ENCODE measurements around the gene CHCHD6. TPM values are rescaled to one million over a fixed set of nuclear protein-coding genes. Genes with fewer than 3 reads are reported as not detected.

CHCHD6 gene
- total RNA-seq, 1 donor from 2014 or later = 17.6 TPM

DNA sequence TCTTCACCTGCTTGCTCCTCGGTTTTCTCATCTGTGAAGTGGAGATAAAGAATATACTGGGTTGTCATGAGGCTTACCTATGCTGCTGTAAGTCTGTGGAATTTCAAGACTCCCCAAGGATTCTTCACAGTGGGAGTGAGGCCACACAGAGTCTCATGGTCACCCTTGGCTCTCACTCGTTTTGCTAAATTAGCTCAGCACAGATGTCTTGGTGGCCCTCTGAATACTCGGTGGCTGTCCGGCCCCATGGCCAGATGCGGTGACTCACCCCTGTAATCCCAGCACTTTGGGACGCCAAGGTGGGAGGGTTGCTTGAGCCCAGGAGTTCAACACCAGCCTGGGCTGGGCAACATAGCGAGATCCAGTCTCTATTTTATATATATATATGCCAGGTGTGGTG is 5.0 kb upstream of the CHCHD6 start:
- no peak for DNase-seq (ENCODE audit: extremely low read depth, low read depth, low spot score)

DNA sequence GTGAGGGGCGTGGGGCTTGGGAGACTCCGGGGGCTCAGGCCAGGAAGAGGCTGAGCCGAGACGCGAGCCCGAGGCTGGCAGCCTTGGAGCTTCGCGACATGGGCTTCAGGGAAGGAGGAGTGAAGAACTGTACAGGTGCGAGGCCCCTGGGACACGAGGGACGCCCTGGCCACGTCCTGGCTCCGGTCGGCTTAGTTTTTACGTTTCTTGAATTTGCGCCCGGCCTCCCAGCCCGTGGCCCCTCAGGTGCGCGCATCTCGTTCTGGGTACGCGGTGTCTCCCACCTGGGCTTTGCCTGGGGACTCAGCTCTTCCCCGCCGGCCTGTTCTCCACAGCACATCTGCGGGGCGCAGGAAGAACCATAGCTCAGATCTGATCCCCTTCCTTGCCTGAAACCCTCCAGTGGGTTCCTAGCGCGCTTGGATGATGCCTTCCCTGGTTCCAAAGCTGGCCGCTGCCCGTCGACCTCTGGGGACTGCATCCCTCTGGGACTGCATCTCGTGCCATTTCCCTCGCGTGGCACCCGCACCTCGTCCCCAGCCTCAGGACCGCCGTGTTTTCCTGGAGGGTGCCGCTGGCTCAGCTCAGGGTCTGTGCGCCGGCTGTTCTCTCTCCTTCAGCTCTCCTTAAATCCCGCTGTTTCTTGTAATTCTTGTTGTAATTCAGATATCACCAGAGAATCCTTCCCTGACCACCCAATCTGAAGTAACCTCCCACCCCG is 614 bp downstream of the CHCHD6 start:
- DNase-seq (ENCODE audit: extremely low read depth, low read depth, low spot score) = no peak

DNA sequence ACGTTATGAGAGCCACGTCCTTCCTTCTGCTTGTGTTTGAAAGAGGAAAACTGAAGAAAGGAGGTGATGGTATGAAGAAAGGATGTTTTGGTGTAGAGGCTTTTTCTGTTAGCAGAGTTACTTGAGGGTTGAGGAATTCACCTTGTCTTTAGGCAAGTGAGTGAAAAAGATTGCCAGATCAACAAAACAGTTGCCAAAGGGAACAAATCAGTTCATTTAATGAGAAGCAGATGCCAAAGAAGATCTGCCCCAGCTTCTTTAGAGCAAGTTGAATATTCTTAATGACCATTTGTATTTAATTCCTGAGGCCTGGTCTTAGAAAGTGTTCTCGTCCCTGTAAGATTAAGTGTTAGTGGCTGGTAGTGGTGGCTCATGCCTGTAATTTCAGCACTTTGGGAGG is 2.6 kb downstream of the CHCHD6 start:
- no peak for DNase-seq (ENCODE audit: extremely low read depth, low read depth, low spot score)

DNA sequence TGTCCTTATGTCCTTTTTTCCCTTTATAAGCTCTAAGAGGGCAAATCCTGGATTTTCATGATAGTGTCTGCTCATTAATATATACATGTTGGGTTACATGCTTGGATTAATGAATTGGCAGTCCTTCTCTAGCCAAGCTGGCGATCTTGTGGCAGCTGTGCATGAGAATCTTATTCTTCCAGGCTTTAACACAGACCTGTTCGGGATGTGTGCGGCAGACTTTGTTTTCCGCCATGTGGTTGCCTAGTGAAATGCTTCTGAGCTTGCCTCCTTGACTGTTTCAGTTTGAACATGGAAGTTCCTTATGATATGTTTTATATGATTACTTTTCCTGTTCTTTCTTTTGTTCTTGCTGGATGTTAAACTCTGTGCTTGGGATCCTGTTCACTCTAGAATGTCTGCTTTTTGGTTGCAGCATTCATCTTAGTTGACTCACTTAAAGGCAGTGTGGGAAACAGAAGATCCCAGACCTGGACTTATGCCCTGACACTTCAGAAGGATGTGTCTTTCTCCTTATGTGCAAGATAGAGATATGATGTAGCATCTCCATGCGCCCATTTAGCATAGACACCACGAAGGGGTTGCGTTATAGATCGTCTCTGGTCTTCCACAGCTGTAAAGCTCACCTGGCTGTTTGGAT is 7.2 kb downstream of the CHCHD6 start:
- no peak for DNase-seq (ENCODE audit: extremely low read depth, low read depth, low spot score)

DNA sequence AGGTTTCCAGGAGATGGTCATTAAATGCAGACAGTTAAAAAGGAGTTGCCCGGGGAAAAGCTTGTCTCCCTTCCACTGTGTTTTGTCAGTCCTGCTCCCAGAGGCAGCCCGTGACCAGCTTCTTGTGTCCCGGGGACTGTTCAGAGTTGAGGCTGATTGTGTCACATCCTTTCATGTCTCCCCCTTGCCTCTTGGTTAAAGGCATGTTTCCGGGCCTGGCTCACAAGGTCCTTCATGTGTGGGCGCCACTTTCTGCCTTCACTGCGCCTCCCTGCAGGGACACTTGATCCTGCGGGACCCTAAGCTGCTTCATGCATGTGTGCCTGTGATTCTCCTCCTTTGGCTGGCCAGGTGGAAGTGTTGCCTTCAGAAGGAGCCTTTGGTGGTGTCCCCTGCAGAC is 9.2 kb downstream of the CHCHD6 start:
- no peak for DNase-seq (ENCODE audit: extremely low read depth, low read depth, low spot score)

DNA sequence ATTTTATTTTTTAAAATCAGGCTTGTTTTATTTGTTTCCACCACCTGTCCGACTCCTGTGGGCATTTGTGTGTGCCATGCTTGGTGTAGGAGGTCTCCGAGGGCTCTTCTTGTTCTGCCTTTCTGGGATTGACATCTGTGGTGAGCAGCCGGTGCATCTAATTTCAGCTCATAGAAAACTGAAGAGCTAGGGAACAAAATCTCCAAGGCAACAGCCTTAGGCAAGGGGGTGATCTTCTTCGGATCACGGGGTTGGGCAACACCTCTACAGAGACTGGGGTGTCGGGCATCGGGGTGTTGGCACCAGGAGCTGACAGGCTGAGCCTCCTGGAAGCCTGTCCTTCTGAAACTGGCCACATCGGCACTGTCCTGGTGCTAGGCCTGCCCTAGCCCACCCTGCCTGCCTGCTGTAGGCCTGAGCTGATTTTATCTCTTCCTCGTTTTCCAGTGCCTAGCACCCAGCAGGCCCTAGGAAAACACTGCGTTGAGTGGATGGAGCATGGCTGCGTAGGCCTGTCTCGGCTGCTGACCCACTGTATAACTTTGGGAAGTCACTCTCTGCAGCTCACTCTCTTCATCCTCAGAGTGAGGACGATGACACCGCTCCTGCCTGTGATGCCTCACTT is 10.3 kb downstream of the CHCHD6 start:
- no peak for DNase-seq (ENCODE audit: extremely low read depth, low read depth, low spot score)

DNA sequence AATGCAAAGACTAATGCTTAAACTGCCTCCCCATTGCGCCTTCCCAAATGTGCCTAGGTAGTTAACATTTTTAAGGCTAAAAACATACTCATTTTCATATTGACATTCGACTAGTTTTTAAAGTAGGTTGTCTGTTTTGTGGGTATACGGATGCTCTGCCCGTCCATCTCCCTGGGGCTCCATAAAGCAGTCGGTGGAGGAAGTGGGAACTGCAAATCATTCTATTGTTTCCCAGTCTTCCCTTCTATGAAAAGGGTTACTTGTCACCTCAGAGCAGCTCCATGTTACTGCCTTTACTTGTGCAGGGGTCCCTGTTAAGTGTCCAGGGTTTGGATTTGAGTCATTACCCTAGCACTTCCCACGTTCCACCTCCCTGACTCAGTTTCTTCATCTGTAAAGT is 10.9 kb downstream of the CHCHD6 start:
- no peak for DNase-seq (ENCODE audit: extremely low read depth, low read depth, low spot score)

DNA sequence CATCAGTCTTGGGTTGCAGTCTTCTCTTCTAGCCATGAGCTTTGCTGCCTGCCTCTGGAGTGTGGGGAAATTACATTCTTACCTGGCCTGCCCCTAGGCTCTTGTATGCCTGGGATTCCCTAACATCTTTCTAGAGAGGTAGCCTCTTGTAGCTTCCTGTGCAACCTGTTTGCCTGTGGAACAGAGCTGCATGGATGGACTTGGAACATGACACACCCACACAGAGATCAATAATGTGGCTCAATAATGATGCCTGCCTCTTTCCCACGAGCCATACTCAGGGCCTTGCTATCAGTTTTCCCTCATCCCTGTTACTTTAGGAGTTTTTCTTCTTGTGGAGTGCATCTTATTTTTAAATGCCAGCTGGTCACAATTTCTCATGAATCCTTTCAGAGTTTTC is 11.4 kb downstream of the CHCHD6 start:
- no peak for DNase-seq (ENCODE audit: extremely low read depth, low read depth, low spot score)

DNA sequence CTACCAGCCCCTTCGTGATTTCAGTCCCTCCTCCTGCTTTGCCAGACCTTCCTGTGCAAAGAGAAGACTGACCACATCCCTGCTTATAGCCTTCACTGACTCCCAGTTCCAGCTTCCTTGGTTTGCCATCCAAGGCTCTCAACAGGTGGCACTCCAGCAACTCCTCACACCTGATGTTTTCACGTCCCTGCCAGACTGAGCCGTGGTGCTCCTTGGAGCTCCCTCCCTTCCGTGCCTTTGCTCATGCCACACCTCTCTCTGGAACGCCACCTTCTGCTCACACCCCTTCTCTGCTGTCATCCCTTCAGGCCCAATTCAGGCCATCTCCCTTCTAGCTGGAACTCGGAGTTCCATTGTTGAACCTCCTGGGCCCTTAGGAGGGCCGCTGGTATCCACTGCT is 12.0 kb downstream of the CHCHD6 start:
- no peak for DNase-seq (ENCODE audit: extremely low read depth, low read depth, low spot score)

DNA sequence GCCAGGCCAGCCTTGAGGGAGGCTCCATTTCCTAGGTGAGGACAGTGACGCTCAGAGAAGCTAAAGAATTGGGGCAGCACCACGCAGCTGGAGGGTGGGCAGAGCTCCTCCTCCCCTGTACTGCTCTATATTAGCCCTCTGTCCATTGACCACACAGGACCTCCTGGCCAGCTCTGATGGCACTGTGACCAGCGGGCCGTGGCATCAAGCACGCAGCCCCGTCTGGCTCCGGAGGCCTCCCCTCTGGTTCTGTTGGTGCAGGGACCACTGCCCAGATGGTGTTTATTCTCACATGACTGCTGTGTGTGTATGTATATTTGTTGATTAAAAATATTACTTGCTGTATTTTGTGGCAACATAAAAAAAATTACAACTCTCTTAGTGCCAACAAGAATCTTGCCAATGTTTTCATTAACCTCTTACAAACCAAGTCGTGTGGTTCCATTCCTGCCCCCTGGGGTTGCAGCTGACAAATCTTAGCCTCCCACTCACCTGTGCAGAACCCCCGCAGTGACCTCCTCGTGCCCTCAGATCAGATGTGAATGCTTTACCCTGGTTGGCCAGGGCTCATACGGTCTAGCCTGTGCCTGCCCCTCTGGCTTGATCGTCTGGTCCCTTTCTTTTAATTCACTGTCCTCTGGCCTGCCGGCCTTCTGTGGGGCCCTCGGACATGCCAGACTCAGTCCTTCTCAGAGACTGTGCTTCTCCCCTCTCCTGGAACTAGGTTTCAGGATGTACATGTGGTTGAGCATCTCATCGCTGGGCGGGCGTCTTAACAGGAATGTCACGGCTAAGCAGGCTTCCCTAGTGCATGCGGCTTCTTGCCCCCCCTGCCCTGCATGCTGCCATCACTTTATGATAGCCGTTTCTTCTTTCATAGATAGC is 14.8 kb downstream of the CHCHD6 start:
- DNase-seq (ENCODE audit: extremely low read depth, low read depth, low spot score) = no peak

DNA sequence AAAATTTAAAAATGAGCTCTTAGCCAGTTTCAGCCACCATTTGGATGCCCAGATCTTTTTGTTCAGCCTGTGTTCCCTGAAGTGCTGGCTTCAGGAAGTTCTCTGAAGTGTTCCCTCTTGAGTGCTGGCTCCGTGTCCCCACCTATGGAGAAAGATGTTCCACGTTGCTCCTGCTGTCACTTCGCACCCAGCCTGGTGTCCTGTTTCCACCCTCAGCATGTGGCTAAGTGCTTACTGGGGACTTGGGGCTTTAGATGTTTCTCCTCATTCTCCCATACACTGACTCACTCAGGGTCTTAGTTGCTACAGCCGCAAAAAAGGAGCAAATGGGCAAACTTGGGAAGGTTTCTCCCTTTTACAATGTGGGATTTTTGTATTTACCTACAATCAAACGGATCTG is 16.6 kb downstream of the CHCHD6 start:
- DNase-seq (ENCODE audit: extremely low read depth, low read depth, low spot score) = no peak

DNA sequence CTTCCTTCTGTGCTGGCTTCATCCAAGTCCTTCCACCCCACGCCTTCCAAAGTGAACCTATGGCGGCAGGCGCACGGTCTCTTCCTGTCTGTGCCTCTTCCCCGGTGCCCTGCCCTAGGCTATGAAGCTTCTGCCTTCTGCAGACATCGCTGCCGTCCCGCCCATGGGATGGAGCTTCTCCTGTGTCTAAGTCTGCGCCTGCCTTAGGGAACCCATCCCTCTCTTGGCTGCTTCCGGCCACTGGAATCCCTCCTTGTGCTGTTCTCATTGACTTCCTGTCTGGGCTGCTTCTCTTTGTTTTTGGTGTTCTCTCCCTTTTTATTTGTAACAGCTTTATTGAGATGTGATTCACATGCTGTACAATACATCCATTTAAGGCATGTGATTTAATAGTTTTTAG is 17.2 kb downstream of the CHCHD6 start:
- no peak for DNase-seq (ENCODE audit: extremely low read depth, low read depth, low spot score)

DNA sequence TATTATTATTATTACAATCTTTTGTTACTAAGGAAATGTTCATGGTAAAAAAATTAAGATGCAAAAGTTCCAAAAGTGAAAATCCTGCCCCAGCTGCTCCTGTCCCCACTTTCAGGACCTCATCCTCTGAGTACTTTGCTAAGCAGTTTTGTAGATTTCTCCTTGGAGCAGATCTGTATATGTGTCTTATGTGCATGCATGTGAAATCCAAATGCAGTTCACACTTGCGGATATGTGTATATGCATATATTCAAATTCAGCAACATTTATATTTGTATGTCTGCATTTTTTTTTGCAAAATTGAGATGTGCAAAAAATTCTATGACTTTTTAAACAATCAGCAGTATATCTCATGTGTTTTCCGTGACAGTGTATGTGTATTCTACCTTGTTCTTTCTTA is 19.2 kb downstream of the CHCHD6 start:
- no peak for DNase-seq (ENCODE audit: extremely low read depth, low read depth, low spot score)

DNA sequence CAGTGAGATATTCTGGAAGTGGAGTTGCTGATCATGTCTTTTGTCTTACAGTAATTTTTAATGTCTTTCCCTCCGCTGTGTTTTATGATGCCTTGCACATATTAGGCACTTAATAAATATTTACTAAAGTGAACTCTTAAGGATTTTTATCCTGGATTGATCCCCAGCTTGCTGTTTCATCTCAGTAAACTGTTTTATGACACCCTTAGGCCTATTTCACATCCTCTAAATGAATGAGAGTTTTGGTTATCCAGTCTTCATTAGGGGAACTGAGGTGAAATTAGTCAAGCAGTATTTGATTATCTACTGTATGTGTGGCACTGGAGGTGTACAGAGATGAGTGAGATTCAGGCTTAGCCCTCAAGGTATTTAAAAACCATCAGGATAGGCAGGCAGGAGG is 19.8 kb downstream of the CHCHD6 start:
- no peak for DNase-seq (ENCODE audit: extremely low read depth, low read depth, low spot score)

DNA sequence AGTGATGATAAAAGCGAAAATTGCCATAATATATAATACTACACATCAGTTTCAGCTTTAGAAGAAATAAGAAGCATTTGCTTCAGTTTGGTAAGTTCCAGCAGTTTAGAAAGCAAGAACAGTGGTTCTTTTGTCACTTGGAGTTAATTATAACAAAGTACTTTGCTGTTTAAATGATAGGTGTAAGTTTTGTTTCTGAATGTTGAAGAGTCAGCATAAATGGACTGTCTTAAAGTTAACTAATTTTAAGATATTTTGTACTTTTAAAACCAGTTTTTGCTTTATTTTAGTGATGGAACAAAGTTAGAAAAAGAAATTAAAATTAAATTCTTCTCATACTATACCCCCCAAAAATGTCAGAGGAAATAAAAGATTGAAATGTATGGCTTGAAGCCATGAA is 24.6 kb downstream of the CHCHD6 start:
- no peak for DNase-seq (ENCODE audit: extremely low read depth, low read depth, low spot score)

DNA sequence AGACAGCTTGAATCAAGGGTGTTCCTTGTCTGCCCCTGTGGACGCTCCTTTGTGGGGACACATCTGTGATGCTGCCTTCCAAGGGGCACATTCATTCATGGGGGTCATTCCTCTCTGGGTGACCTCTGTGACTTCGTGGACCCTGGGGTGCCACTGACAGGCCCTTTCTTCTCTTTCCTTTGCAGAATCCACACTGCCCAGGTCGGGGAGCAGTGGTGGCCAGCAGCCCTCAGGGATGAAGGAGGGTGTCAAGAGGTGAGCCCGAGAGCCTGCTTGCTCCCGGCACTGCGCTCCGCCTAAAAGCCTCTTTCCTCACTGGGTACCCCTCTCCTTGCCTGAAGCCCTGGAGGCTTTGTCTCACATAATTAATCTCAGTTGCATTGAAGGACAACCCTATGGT is 26.3 kb downstream of the CHCHD6 start:
- DNase-seq (ENCODE audit: extremely low read depth, low read depth, low spot score) = no peak

DNA sequence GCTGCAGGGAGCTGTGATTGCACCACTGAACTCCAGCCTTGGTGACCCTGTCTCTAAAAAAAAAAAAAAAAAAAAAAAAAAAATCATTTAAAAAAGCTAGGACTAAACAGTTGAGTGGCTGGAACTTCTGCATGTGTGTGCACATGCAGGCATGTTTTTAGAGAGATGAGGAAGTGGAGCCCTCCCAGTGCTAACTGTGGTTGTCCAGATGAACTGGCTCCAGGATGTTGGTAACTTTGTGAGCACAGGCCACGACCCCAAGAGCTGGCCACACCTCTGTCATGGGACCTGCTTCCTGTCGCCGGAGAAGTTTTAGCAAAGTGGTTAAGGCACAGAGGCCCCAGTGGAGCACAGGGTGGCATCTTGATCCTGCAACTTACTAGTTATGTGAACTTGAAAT is 27.0 kb downstream of the CHCHD6 start:
- no peak for DNase-seq (ENCODE audit: extremely low read depth, low read depth, low spot score)

DNA sequence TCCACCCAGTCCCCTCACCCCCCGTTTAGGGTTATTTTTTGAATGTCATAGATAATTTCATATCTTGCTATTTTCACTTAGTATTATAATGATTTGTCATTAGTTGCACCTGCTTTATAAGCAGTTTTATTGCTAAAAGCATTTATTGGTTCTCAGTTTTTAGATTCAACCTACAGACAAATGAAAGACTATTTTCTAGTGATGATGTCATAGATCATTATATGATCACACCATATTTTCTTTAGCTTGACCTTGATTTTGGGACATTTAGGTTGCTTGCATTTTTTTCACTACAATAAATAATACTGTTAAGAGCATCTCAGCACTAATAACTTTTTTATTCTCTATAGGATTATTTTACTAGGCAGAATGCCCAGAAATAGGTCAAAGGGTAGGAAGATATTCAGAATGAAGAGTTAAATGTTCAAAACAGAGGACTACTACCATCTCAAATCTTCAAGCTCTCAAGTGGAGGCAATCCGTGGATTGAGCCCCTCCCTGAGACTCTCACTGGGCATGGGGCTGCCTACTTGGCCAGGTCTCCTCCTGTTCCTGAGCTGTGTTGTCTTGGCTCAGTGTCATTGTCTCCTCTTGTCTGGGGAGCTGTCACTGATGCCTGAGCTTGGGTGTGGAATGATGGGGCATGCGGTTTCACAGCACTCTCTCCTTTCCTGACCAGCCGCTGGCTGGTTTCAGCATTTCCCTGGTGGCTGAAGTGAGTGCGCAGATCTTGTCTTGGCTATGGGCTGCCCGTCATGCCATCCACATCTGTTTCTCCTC is 28.4 kb downstream of the CHCHD6 start:
- no peak for DNase-seq (ENCODE audit: extremely low read depth, low read depth, low spot score)

DNA sequence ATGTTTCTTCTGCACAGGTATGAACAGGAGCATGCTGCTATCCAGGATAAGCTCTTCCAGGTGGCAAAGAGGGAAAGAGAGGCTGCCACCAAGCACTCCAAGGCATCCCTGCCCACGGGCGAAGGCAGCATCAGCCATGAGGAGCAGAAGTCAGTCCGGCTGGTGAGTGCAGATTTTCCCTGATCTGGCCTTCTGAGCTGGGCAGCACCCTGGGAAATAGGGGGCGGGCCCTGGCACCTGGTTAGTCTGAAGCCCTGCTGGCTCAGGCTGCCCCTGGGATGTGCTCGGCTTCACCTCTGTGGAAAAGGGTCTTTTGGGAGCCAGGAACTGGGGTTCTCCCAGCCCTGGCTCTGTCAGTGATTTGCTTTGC is 29.0 kb downstream of the CHCHD6 start:
- no peak for DNase-seq (ENCODE audit: extremely low read depth, low read depth, low spot score)

DNA sequence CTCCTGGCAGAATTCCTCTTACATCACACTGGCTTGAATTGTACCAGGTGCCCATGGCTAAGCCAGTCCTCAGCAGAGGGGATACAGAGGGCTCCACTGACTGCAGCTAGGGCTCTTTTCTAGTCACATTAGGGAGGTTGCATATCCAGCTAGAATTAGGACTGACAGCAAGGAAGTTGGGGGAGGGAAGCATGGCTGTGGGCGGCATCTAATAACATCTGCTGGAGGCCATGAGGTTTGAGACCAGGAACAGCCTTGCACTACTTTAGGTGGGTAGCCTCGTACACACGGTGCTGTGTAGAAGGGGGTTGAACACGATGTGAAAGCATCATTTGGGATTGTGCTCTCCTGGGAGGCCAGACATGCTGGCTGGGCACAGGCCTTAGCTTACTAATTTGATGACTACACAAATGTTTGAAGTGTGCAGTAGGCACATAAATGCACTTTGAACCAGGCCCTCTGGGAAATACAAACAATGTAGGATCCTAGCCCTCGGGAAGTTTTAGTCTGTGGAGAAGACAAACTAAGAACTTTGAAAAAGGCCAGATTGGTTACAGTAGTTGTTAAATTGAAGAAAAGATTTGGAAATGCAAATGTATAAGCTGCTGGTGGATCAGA is 30.2 kb downstream of the CHCHD6 start:
- DNase-seq (ENCODE audit: extremely low read depth, low read depth, low spot score) = no peak
